GM21515 (cell line): ENCODE measurements around the gene ITGA2B.
"Not testable (repeated sequence)": the region's sequence is repeated elsewhere in the genome, so short reads cannot be mapped to it uniquely, and the experiment has no call there.

ENCODE experiments used
- ATAC-seq: cut with Tn5 transposase; IDR thresholded peaks from one replicate; pipeline ENCODE4 v1.9.1; 2021; ENCODE audit not compliant: unreplicated experiment

ITGA2B gene

GRCh38 chr17:44394112-44394511 is 4.7 kb upstream of the ITGA2B start:
- ATAC-seq: not testable (repeated sequence)

DNA sequence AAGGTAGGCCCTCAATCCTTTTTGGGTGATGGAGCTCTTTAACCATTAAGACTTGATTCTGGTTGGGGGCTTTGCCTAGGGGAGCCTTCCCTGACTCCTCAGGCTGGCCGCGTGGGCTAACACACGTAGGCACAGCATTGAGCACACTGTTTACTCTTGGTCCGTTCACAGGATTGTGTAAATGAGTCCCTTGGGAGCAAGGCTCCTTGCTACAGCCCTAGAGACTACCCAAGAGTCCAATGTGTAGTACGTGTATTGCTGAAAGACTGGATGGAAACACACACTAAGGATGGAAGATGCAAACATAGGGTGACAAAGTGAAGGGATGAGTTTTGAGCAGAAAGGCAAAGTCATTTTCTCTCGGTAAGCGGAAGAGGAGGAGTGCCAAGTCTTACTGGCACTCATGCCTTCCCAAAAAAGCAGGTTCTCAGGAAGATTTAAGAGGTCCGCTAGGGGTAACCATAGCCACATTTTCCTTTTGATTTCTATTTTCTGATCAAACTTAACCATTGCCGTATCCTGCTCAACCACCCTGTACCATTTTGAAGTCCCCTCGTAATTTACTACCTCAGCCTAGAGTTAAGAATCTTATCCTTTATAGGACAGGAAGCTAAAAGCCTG is 911 bp upstream of the ITGA2B start:
- ATAC-seq: no peak

DNA sequence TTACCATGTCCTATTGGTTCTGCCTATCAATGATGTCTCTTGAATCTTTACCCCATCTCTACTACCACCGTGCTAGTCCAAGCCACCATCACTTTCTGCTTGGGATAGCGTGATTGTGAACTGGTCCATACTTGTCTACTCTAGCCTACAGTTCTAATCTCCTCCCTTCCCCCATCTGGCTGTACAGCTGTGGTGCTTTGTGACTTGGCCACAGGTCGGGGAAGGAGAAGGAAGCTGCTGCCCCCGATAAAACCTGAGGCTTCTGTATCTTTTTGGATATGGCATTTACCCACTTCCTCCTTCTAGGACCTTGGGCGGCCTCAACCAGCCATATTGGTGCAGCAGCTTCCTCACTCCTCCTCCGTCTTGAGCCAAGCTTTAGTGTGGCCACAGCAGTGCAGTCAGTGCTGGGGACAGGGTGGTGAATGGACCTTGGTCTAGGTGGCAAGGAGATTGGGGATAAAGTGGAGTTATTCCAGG is 314 bp upstream of the ITGA2B start:
- ATAC-seq: no peak

GRCh38 chr17:44387804-44388203 is 1.6 kb downstream of the ITGA2B start:
- no peak for ATAC-seq

DNA sequence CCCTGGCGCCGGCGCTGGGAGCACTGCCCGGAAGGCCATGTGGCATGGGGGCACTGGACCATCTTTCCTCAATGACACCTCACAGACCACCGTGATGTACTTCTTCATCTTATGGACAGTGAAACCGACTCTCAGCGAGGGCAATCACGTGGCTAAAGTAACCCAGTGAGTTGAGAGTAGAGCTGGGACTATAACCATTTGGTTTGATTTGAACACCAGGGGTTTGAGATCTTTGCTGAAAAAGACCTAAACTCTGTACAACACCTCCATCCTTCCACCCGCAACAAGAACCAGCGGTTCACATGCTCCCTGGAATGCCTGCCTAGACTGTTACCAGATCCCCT is 3.3 kb downstream of the ITGA2B start:
- no peak for ATAC-seq

DNA sequence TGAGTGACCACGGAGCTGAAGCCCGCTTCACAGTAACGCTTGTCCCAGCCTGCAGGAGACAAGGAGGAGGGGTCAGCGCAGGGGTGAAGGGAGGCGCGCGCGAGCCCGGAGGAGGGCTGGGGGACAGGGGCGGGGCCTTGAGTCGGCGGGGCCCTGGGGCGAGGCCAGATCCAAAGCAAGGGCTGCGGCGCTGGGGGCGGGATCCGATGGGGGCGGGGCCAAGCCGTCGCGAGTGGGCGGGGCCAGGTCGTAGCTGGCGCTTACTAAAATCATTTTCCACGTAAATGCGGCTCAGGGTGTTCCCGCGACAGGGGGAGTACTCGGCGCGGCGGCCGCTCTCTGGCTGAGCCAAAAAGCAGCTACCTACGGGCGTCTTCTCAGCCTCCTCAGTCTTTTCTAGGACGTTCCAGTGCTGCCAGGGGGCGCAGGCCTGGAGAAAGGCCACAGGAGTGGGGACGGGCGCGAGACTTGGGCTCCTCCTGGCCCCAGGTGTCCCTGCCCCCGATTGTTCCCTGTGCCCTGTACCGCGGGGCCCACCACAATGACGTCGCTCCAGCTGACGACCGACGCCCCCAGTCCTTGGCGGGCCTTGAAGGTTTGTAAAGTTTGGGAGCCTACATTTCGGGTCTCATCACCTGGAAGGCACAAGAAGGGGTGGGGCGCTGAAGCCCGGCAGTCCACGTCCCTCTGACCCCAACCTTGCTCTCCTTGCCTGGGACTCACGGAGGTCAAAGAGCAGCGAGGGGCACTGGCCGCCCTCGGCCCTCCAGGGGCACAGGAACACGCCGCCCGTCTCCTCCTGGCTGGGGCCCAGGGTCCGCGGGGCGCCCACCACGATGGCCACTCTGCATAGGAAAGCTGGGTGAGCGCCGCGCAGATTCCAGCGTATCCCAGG is 3.9 kb downstream of the ITGA2B start:
- no peak for ATAC-seq

DNA sequence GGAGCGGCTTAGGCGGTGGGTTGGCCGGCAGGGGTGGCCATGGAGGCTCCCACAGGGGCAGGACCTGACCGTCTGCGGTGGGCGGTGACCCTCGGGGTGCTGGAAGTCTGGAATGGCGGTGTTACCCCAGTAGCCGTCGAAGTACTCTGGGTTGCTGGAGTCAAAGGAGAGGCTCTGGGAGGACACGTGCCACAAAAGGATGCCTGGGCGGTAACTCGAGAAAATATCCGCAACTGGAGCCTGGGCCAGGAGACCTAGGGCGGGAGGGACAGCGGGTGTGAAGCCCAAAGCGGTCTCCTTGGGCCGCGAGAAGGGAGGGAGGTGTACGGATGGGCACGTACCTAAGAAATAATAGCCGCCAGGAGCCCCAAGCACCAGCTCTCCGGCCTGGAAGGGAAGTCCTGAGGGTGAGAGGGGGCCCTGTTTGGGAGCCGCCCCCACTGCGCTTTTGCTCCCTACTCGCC is 4.6 kb downstream of the ITGA2B start:
- no peak for ATAC-seq

GRCh38 chr17:44384281-44384822 is 5.1 kb downstream of the ITGA2B start:
- no peak for ATAC-seq

DNA sequence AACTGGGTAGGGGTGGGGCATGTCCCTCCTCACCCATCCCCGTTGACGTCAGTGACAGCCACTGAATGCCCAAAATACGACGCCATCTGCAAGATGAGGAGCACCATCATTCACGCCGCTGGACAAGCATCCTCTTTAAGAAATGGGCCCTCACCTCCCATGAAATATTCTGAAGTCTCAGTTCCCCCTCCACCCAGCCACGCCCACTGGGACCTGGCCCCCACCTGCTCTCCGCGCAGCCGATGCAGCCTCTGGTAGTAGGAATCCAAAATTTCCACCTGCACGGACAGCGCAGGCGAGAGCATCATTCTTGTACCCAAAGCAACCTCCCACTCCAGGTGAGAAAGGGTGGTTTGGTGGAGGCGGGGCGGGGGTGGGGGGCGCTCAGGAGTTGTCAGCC is 5.6 kb downstream of the ITGA2B start:
- ATAC-seq: no peak

GRCh38 chr17:44383363-44383762 is 6.1 kb downstream of the ITGA2B start:
- no peak for ATAC-seq

- no peak for ATAC-seq
Observed at GRCh38 chr17:44382917-44383316, 6.5 kb downstream of the ITGA2B start.

DNA sequence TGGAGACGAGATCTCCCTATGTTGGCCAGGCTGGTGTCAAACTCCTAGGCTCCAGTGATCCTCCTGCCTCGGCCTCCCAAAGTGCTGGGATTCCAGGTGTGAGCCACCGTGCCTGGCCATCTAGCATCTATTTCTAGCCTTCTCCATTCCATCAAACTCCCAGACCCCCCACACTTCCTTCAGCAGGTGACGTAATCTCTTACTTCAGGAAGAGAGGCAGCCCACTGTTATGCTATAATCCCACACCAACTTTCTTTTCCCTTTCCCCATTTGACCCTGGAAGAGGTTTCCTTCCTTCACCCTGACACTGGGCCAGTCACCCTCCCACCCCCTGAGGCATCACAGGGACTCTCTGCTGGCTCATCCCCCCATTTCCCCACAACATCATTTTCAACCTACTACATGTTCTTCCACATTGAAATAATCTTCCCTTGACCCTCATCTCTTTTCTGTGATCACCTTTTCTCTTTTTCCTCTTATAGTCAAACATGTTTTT is 7.6 kb downstream of the ITGA2B start:
- ATAC-seq: no peak

DNA sequence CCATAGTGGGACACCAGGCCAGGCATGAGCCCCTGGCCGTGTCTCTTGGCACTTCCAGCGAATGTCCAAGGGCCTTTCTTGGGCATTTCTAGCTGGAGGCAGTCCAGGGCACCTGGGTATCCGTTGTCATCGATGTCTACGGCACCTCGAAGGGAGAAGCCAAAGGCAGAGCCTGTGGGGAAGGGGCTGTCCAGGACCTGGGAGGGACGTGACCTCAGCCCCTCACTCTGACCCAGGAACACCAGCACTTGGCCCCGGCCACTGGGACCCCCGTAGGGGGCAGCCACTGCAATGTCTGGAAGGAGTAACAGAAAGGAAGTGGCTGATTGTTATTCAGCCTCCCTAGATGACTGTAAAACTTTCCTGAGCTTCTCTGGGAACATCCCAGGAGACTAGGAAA is 8.7 kb downstream of the ITGA2B start:
- ATAC-seq: no peak

GRCh38 chr17:44379887-44380286 is 9.6 kb downstream of the ITGA2B start:
- ATAC-seq: no peak

DNA sequence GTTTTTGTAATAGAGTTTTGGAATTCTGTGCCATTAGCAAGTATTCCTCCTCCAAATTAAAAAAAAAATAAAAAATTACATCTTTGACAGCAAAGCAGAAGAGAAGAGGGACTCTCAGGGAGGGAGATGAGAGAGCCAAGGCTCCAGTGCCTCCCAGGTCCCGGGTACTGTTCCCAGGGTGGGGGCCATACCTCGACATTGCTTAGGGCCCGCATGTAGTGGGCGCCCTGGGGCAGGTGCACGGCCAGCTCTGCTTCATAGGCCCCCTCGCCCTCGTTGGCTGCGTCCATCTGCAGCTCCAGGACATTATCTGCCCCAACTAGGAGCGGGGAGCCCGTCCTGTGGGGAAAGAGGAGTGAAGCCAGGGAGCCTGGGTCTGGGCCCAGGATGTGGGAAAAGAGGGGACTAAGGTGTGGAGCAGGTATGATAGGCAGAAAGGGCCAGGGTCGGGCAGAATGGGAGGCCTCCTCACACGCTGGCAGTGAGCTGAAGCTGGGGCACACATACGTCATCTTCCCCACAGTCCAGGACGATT is 11.2 kb downstream of the ITGA2B start:
- ATAC-seq: no peak

- ATAC-seq: no peak
Observed at GRCh38 chr17:44376779-44377178, 12.7 kb downstream of the ITGA2B start.

GRCh38 chr17:44376124-44376523 is 13.3 kb downstream of the ITGA2B start:
- no peak for ATAC-seq

- no peak for ATAC-seq
Observed at GRCh38 chr17:44375196-44376017, 14.0 kb downstream of the ITGA2B start.

DNA sequence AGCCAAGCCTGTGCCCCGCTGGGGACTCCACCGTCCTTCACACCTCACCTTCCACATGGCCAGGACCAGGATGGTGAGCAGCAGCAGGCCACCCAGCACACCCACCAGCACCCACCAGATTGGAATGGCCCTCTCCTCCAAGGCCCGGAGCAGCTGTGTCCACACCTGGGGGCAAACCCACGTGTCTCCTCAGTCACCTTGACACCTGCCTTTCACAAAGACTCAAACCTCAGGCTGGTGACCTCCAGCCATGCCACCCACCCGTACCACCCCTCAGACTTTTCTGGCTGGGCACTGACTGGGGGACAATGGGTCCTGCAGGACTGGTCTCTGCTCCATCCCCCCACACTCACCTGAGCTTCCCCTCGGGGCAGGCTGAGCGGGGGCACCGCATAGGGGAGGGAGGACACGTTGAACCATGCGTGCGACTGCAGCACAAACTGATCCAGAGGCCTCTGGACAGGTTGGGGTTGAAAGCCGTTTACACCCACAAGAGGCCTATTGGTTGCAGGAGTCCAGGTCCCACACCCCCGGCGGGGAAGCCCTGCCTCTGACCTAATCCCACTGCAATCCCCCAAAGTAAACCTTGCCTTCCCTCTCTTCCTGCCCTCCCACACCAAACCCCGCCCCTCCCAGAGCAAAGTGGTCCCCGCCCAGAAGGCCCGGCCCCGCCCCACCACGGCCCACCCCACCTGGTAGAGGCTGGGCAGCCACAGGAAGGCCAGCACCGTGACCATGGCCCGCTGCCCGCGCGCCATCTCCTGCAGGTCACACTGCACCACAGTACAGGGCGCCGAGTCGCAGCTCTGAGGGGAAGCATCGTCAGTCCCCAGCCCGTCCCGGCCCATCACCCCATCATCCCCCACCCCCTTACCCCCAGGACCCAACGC is 14.9 kb downstream of the ITGA2B start:
- ATAC-seq: no peak

DNA sequence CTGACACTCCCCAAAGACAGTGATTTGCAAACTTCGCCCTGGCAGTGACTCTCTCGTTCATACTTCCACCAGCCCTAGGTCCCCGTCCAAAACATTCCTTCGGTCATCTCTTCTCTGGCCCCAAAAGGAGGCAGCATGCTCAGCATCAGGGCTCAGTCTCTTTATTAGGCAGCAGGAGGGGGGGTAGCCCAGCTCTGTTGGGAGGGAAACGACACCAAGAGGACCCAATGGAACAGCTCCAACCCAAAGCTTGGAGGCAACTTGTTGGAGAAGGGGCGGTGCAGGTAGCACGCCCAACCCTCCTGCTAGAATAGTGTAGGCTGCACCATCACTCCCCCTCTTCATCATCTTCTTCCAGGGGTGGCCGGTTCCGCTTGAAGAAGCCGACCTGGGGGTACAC is 17.4 kb downstream of the ITGA2B start:
- ATAC-seq: no peak
